GM12872 (cell line): ENCODE results near the gene SIGLECL1.
"Not testable (repeated sequence)": the region's sequence is repeated elsewhere in the genome, so short reads cannot be mapped to it uniquely, and the experiment has no call there.

Experiments used
- TF ChIP-seq, protein P1 (sequence below): IDR thresholded peaks from 3 replicates; pipeline ENCODE4 v1.5.1; 2011; ENCODE audit warnings: low read depth, mild to moderate bottlenecking, low read length, moderate library complexity; ENCODE audit not compliant: insufficient read depth

Gene SIGLECL1

DNA sequence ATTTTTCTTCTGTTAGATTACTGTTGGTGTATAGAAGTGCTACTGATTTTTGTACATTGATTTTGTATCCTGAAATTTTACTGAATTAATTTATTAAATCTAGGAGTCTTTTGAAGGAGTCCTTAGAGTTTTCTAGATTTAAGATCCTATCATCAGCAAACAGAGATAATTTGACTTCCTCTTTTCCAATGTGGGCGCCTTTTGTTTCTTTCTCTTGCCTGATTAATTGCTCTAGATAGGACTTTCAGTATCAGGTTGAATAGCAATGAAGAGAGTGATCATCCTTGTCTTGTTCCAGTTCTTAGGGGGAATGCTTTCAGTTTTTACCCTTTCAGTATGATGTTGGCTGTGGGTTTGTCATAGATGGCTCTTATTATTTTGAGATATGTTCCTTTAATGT is 31.6 kb upstream of the SIGLECL1 start:
- TF ChIP-seq, protein P1, sequence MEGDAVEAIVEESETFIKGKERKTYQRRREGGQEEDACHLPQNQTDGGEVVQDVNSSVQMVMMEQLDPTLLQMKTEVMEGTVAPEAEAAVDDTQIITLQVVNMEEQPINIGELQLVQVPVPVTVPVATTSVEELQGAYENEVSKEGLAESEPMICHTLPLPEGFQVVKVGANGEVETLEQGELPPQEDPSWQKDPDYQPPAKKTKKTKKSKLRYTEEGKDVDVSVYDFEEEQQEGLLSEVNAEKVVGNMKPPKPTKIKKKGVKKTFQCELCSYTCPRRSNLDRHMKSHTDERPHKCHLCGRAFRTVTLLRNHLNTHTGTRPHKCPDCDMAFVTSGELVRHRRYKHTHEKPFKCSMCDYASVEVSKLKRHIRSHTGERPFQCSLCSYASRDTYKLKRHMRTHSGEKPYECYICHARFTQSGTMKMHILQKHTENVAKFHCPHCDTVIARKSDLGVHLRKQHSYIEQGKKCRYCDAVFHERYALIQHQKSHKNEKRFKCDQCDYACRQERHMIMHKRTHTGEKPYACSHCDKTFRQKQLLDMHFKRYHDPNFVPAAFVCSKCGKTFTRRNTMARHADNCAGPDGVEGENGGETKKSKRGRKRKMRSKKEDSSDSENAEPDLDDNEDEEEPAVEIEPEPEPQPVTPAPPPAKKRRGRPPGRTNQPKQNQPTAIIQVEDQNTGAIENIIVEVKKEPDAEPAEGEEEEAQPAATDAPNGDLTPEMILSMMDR: no peak

DNA sequence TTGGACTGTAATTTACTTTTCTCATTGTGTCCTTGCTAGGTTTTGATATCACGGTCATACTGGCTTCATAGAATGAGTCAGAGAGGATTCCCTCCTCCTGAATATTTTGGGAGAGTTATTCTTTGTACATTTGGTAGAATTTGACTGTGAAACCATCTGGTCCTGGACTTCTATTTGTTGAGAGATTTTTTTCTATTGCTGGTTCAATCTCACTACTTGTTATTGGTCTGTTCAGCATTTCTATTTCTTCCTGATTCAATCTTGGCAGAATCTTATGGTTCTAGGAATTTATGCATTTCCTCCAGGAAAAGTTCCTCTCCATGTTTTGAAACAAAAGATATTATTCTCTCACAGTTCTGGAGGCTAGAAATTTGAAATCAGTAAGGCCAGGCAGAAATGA is 30.9 kb upstream of the SIGLECL1 start:
- TF ChIP-seq, protein P1: no peak

DNA sequence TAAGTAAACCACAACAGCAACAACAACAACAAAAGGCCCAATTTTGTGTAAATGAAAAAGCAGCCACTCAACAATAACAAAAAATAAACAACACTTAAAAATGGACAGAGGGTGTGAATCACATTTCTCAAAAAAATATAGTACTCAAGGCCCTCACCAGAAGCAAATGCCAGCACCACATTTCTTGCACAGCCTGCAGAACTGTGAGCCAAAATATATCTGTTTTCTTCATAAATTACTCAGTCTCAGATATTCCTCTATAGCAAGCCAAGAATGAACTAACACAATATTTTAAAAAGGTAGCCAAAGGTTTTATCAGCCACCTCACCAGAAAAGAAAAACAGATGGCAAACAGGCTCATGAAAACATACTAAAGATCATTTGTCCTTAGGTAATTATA is 29.9 kb upstream of the SIGLECL1 start:
- TF ChIP-seq, protein P1: no peak

DNA sequence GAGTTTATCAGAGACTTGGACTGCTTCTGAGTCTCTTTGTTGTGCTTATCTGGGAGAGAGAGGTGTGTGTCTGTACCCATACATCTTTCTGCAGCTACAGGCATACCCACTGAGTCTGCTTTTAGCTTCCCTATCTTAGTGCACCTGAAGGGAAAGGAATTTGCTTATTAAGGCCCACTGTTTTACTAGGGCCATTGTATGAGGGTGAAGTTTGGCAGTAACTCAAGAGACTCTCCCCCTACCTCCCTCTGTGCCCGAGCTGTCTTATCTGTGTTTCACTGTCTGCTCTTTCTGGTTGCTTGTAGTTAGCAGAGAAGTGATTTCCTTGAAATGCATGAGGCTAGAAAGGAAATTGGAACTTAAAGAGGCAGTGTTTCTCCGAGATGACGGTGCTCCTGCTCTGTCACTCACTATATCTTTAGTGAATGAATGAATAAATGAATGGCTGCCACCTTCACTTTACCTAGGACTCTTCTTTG is 26.7 kb upstream of the SIGLECL1 start:
- TF ChIP-seq, protein P1: no peak

DNA sequence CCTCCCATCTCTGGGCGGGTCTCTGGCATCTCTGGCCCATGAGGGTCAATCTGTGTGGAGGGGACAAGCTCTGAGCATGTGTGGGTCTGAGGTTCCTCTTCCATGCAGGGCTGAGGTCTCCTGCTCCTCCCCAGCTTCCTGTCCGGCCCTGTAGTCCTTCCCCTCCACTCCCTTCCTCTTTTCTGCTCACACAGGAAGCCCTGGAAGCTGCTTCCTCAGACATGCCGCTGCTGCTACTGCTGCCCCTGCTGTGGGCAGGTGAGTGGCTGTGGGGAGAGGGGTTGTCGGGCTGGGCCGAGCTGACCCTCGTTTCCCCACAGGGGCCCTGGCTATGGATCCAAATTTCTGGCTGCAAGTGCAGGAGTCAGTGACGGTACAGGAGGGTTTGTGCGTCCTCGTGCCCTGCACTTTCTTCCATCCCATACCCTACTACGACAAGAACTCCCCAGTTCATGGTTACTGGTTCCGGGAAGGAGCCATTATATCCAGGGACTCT is 25.9 kb upstream of the SIGLECL1 start, which contains the start of gene CD33:
Gene CD33, plus strand, starts transcription at position 183 of the 496 bp plus-strand sequence. Its CDS starts 39 bp downstream, at position 222.
- TF ChIP-seq, protein P1: not testable (repeated sequence)

DNA sequence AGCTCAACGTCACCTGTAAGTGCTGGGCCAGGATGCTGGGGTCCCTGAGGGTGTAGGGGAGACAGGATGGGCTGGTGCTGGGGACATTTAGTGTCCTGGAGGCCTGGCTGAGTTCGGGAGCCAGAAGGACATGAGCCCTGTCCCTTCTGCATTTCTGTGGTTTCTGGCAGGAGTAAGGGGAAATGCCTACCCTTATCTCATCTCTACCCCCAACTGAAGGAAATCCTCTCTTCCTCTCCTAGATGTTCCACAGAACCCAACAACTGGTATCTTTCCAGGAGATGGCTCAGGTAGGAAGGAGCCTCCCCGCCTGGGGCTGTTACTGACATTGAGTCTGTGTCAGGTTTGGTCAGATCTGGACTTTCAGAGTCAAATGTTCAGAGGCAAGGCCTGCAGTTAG is 24.8 kb upstream of the SIGLECL1 start:
- TF ChIP-seq, protein P1: no peak

DNA sequence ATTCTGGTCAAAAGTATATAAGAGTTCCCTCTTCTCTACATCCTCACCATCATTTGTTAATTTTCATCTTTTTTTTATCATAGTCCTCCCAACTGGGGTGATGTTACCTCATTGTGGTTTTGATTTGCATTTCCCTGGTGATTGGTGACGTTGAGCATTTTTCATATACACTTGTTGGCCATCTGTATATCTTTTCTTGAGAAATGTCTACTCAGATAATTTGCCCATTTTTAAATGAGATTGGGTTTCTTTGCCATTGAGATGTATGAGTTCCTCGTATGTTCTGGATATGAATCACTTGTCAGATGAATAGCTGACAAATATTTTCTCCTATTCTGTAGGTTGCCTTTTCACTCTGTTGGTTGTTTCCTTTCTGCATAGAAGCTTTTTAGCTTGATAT is 23.6 kb upstream of the SIGLECL1 start:
- TF ChIP-seq, protein P1: no peak
